Measurements from ENCODE around the gene GNPTAB.

GRCh38 chr12:101732318-101732717 is 98.4 kb downstream of the GNPTAB start:
- TF ChIP-seq ZBTB49 (CRISPR knock-in tag; IDR thresholded peaks at IDR 0.05; ENCODE audit: borderline replicate concordance) (no peak), ZNF740 (CRISPR knock-in tag; IDR thresholded peaks at IDR 0.05) (no peak), ZNF546 (CRISPR knock-in tag; conservative IDR thresholded peaks at IDR 0.05) (no peak), FOXJ3 (CRISPR knock-in tag; IDR thresholded peaks at IDR 0.05; ENCODE audit: borderline replicate concordance) (no peak), TOE1 (CRISPR knock-in tag; IDR thresholded peaks at IDR 0.05) (no peak), MTA1 (CRISPR knock-in tag; IDR thresholded peaks at IDR 0.05; ENCODE audit: borderline replicate concordance) (no peak), TAF1 (CRISPR knock-in tag; IDR thresholded peaks at IDR 0.05) (no peak), CTCF (CRISPR knock-in tag; IDR thresholded peaks at IDR 0.05) (no peak), PRDM15 (CRISPR knock-in tag; IDR thresholded peaks at IDR 0.05) (no peak), ZNF382 (CRISPR knock-in tag; IDR thresholded peaks at IDR 0.05; ENCODE audit: borderline replicate concordance) (no peak), ZNF850 (CRISPR knock-in tag; conservative IDR thresholded peaks at IDR 0.05) (no peak)
